Vagina (tissue), 2 donors: ENCODE results near the gene DNAL1.

ENCODE experiments used
- POLR2A ChIP-seq, 2 donors: fragments of 450-650 bp; IDR thresholded peaks; one replicate each; pipeline ENCODE4 v1.6.1; 2017; ENCODE audit warnings: antibody characterized with exemption in 2 of 2, mild to moderate bottlenecking in 2 of 2, moderate library complexity in 2 of 2
- POLR2AphosphoS5 ChIP-seq, 2 donors: sonication (generic); formaldehyde crosslinking; IDR thresholded peaks; one replicate each; pipeline ENCODE4 v1.9.0; 2017; ENCODE audit warnings: antibody characterized with exemption in 2 of 2, mild to moderate bottlenecking in 2 of 2, low read depth in 1 of 2; ENCODE audit not compliant: insufficient read depth in 1 of 2
- TF ChIP-seq, protein P1 (sequence below), 3 experiments: fragments of 450-650 bp in 2 of 3; fragments of 200-600 bp in 1 of 3; sonication (generic) in 1 of 3; IDR thresholded peaks; one replicate each; pipeline ENCODE4 v1.5.1; 2017 to 2019; ENCODE audit warnings: antibody characterized with exemption in 3 of 3, mild to moderate bottlenecking in 2 of 3, moderate library complexity in 2 of 3

DNA sequence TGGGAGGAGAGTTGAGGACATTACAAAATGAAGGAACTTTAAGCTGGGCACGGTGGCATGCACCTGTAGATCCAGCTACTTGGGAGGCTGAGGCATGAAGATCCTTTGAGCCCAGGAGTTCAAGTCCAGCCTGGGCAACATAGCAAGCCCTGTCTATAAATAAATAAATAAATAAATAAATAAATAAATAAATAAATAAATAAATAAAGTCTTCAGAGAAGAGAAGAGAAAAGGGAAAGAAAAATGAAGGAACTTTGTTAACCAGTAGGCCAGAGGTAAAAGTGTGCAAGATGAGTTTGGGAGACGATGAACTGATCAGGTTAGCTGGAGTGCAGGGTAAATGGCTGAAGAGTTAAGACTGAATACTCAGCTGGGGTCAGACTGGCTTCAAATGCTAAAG lies 49.3 kb downstream of the DNAL1 start:
- TF ChIP-seq, protein P1, sequence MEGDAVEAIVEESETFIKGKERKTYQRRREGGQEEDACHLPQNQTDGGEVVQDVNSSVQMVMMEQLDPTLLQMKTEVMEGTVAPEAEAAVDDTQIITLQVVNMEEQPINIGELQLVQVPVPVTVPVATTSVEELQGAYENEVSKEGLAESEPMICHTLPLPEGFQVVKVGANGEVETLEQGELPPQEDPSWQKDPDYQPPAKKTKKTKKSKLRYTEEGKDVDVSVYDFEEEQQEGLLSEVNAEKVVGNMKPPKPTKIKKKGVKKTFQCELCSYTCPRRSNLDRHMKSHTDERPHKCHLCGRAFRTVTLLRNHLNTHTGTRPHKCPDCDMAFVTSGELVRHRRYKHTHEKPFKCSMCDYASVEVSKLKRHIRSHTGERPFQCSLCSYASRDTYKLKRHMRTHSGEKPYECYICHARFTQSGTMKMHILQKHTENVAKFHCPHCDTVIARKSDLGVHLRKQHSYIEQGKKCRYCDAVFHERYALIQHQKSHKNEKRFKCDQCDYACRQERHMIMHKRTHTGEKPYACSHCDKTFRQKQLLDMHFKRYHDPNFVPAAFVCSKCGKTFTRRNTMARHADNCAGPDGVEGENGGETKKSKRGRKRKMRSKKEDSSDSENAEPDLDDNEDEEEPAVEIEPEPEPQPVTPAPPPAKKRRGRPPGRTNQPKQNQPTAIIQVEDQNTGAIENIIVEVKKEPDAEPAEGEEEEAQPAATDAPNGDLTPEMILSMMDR (IDR thresholded peaks at IDR 0.05), result no peak
- TF ChIP-seq POLR2A (IDR thresholded peaks at IDR 0.05) (no peak), POLR2AphosphoS5 (IDR thresholded peaks at IDR 0.05; ENCODE audit: insufficient read depth in 1 of 2, low read depth in 1 of 2) (no peak)
